ENCODE data around the gene HNRNPA1L2.
"Not testable (repeated sequence)": the region's sequence is repeated elsewhere in the genome, so short reads cannot be mapped to it uniquely, and the experiment has no call there.

HNRNPA1L2 gene

DNA sequence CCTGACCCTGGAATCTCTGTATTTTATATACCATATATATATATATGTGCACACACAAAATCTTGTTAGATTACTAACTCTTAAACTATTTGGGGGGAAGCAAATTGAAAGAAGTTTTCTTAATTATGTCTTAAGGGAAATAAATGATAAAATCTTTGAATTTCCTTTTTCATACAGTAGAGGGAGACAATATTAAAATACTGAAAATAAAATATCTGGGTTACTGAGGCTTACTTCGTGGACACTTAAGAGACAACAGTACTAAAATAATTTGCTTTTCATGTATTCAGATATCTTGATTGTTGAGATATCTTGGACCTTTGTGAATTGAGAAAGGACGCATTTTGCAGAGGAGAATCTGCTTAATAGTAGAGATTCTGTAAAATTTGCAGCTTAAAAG lies 27.4 kb downstream of the HNRNPA1L2 start:
- ATAC-seq = no peak
- TF ChIP-seq ZFP3 (CRISPR knock-in tag; IDR thresholded peaks at IDR 0.05) = no peak
- TF ChIP-seq ZNF8 (CRISPR knock-in tag; IDR thresholded peaks at IDR 0.05) = no peak
- TF ChIP-seq RARB (CRISPR knock-in tag; IDR thresholded peaks at IDR 0.05) = no peak
- no peak for TF ChIP-seq ZNF565 (CRISPR knock-in tag; conservative IDR thresholded peaks at IDR 0.05; ENCODE audit: low read depth)

DNA sequence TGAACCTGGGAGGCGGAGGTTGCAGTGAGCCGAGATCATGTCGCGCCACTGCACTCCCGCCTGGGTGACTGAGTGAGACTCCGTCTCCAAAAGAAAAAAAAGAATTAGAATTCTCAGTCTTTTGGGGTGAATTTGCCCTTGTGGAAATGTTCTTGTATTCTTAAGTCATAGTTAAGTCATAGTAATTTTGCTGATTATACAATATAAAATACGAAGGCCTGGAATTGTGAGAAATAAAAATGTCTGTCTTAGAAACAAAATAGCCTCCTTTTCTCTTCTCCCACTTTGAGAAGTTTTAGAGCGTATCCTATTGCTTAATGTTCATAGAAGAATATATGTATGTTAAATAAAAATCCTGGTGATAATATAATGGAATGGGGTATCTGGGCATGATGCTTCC lies 28.5 kb downstream of the HNRNPA1L2 start:
- TF ChIP-seq, protein P1, sequence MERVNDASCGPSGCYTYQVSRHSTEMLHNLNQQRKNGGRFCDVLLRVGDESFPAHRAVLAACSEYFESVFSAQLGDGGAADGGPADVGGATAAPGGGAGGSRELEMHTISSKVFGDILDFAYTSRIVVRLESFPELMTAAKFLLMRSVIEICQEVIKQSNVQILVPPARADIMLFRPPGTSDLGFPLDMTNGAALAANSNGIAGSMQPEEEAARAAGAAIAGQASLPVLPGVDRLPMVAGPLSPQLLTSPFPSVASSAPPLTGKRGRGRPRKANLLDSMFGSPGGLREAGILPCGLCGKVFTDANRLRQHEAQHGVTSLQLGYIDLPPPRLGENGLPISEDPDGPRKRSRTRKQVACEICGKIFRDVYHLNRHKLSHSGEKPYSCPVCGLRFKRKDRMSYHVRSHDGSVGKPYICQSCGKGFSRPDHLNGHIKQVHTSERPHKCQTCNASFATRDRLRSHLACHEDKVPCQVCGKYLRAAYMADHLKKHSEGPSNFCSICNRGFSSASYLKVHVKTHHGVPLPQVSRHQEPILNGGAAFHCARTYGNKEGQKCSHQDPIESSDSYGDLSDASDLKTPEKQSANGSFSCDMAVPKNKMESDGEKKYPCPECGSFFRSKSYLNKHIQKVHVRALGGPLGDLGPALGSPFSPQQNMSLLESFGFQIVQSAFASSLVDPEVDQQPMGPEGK (CRISPR knock-in tag; IDR thresholded peaks at IDR 0.05; ENCODE audit: borderline replicate concordance) = no peak
- no peak for TF ChIP-seq ZNF70 (CRISPR knock-in tag; IDR thresholded peaks at IDR 0.05)
- TF ChIP-seq PPARA (CRISPR knock-in tag; IDR thresholded peaks at IDR 0.05; ENCODE audit: borderline replicate concordance) = no peak
- ATAC-seq = no peak

DNA sequence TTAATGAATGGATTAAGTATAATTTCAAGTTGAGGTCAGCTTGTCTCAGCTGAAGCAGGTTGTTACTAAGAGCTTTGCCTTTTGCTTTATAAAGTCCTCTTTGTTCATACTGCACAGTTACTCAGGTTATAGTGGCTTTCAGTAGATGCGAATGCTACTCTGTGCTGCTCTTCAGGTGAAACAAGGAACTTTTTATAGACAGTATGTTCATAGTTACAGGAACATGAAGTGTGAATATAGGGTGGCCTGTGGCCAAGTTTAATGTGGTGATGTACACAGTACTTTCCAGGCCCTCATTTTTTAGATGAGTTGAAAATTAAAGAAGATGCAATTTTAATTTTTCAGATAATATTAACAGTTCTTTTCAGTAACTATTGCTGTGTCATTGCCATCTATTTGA lies 31.2 kb downstream of the HNRNPA1L2 start:
- TF ChIP-seq ZNF565 (CRISPR knock-in tag; conservative IDR thresholded peaks at IDR 0.05; ENCODE audit: low read depth) (no peak), SNAI2 (CRISPR knock-in tag; IDR thresholded peaks at IDR 0.05) (no peak), ZC3H10 (CRISPR knock-in tag; IDR thresholded peaks at IDR 0.05) (no peak), ZFP3 (CRISPR knock-in tag; IDR thresholded peaks at IDR 0.05) (no peak), GLIS3 (CRISPR knock-in tag; IDR thresholded peaks at IDR 0.05) (no peak), ZNF70 (CRISPR knock-in tag; IDR thresholded peaks at IDR 0.05) (no peak)
- TF ChIP-seq, protein P1 (CRISPR knock-in tag; IDR thresholded peaks at IDR 0.05; ENCODE audit: borderline replicate concordance) = no peak
- no peak for ATAC-seq

DNA sequence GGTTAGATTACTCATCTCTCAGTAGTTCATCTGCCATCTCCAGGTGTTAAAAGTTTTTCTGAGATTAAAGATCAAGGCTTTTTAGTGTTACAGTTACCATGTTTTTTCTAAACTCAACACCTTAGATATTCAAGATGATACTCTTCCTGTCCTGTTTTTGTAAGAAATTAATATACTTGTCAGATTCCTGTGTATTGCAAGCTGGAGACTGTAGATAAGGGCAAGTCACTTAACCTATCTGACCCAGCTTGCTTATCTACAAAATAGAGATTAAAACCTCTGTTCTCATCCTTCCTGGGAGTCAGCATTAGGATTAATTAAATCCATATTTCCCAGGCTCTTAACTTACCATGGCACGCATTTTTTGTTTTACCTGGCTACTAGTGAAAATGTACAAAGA lies 35.6 kb downstream of the HNRNPA1L2 start:
- TF ChIP-seq ARNTL (CRISPR knock-in tag; IDR thresholded peaks at IDR 0.05; ENCODE audit: borderline replicate concordance, low read depth) = no peak
- TF ChIP-seq OSR1 (CRISPR knock-in tag; IDR thresholded peaks at IDR 0.05) = no peak
- no peak for TF ChIP-seq ZNF70 (CRISPR knock-in tag; IDR thresholded peaks at IDR 0.05)
- no peak for TF ChIP-seq PPARA (CRISPR knock-in tag; IDR thresholded peaks at IDR 0.05; ENCODE audit: borderline replicate concordance)
- TF ChIP-seq ZNF565 (CRISPR knock-in tag; conservative IDR thresholded peaks at IDR 0.05; ENCODE audit: low read depth) = no peak
- TF ChIP-seq, protein P2, sequence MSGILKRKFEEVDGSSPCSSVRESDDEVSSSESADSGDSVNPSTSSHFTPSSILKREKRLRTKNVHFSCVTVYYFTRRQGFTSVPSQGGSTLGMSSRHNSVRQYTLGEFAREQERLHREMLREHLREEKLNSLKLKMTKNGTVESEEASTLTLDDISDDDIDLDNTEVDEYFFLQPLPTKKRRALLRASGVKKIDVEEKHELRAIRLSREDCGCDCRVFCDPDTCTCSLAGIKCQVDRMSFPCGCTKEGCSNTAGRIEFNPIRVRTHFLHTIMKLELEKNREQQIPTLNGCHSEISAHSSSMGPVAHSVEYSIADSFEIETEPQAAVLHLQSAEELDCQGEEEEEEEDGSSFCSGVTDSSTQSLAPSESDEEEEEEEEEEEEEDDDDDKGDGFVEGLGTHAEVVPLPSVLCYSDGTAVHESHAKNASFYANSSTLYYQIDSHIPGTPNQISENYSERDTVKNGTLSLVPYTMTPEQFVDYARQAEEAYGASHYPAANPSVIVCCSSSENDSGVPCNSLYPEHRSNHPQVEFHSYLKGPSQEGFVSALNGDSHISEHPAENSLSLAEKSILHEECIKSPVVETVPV (CRISPR knock-in tag; IDR thresholded peaks at IDR 0.05) = no peak
- TF ChIP-seq TCF4 (CRISPR knock-in tag; IDR thresholded peaks at IDR 0.05; ENCODE audit: borderline replicate concordance) = peak; percentile 49; the same call in 1 of the 2 replicates
- no peak for TF ChIP-seq ZFP3 (CRISPR knock-in tag; IDR thresholded peaks at IDR 0.05)
- TF ChIP-seq ISL1 (CRISPR knock-in tag; IDR thresholded peaks at IDR 0.05) = peak; percentile 47; the same call in 1 of the 2 replicates
- no peak for TF ChIP-seq TOX (CRISPR knock-in tag; IDR thresholded peaks at IDR 0.05; ENCODE audit: borderline replicate concordance)
- ATAC-seq = no peak

DNA sequence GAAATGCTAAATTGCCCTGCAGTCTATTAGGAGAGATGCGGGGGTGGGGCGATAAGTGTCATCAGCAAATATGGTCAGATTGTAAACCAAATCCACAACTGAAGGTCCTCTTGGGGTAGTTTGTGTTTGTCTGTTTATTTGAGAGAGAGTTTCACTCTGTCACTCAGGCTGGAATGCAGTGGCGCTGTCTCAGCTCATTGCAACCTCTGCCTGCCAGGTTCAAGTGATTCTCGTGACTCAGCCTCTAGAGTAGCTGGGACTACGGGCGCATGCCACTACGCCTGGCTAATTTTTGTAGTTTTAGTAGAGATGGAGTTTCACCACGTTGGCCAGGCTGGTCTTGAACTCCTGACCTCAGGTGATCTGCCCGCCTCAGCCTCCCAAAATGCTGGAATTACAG lies 43.6 kb downstream of the HNRNPA1L2 start:
- ATAC-seq = not testable (repeated sequence)

DNA sequence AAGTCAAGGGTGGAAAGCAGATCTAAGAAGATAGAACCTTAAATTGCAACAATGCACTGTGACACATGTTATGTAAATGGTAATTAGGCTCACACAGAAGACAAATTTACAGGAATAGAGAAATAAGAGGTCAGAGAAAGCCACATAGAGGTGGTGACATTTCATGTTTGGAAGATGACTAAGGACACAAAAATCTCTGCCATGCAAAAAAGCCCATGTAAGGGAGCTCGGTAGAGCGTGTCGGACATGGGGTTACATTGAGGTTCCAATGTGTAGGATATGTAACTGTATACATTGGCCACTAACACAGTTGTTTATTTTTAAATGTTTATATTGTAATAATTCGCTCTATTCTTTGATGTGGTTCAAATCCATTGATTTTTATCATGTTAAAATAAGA lies 44.1 kb downstream of the HNRNPA1L2 start:
- ATAC-seq = no peak
- TF ChIP-seq, protein P3, sequence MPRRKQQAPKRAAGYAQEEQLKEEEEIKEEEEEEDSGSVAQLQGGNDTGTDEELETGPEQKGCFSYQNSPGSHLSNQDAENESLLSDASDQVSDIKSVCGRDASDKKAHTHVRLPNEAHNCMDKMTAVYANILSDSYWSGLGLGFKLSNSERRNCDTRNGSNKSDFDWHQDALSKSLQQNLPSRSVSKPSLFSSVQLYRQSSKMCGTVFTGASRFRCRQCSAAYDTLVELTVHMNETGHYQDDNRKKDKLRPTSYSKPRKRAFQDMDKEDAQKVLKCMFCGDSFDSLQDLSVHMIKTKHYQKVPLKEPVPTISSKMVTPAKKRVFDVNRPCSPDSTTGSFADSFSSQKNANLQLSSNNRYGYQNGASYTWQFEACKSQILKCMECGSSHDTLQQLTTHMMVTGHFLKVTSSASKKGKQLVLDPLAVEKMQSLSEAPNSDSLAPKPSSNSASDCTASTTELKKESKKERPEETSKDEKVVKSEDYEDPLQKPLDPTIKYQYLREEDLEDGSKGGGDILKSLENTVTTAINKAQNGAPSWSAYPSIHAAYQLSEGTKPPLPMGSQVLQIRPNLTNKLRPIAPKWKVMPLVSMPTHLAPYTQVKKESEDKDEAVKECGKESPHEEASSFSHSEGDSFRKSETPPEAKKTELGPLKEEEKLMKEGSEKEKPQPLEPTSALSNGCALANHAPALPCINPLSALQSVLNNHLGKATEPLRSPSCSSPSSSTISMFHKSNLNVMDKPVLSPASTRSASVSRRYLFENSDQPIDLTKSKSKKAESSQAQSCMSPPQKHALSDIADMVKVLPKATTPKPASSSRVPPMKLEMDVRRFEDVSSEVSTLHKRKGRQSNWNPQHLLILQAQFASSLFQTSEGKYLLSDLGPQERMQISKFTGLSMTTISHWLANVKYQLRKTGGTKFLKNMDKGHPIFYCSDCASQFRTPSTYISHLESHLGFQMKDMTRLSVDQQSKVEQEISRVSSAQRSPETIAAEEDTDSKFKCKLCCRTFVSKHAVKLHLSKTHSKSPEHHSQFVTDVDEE (CRISPR knock-in tag; IDR thresholded peaks at IDR 0.05) = no peak
- TF ChIP-seq ARNTL (CRISPR knock-in tag; IDR thresholded peaks at IDR 0.05; ENCODE audit: borderline replicate concordance, low read depth) = no peak
- no peak for TF ChIP-seq ZNF8 (CRISPR knock-in tag; IDR thresholded peaks at IDR 0.05)
- TF ChIP-seq ZNF565 (CRISPR knock-in tag; conservative IDR thresholded peaks at IDR 0.05; ENCODE audit: low read depth) = no peak
- no peak for TF ChIP-seq TCF4 (CRISPR knock-in tag; IDR thresholded peaks at IDR 0.05; ENCODE audit: borderline replicate concordance)
- TF ChIP-seq SNAI2 (CRISPR knock-in tag; IDR thresholded peaks at IDR 0.05) = no peak

Measured in SK-N-SH treated with all-trans-retinoic acid at 6 μM for 48 hours (cell line).